Uterus (tissue), 2 donors: ENCODE results near the gene KCNQ5.

Source experiments
- CTCF ChIP-seq, 4 experiments: fragments of 200-600 bp in 2 of 4; fragments of 450-650 bp in 2 of 4; sonication (generic) in 2 of 4; IDR thresholded peaks; one replicate each; pipeline ENCODE4 v1.5.1; 2016 to 2019; ENCODE audit warnings: antibody characterized with exemption in 4 of 4, mild to moderate bottlenecking in 2 of 4, moderate library complexity in 1 of 4
- POLR2A ChIP-seq, 2 donors: fragments of 450-650 bp; IDR thresholded peaks; one replicate each; pipeline ENCODE4 v1.6.1; 2016; ENCODE audit warnings: antibody characterized with exemption in 2 of 2, mild to moderate bottlenecking in 1 of 2, moderate library complexity in 1 of 2

- no peak for TF ChIP-seq CTCF (IDR thresholded peaks at IDR 0.05)
- TF ChIP-seq POLR2A (IDR thresholded peaks at IDR 0.05): no peak
These were observed 166.3 kb downstream of the KCNQ5 start for GRCh38 chr6:72788188-72788587.
